HEK293 (cell line): Measurements from ENCODE around the gene PNLDC1.

Source experiments
- CTCF ChIA-PET: fragments of 350-600 bp; formaldehyde crosslinking; extraction: SDS; loops from one replicate; lab custom pipeline; 2021; ENCODE audit warnings: antibody characterized with exemption; lab: Yijun Ruan, JAX
- POLR2A ChIA-PET: fragments of 300-600 bp; formaldehyde crosslinking; extraction: SDS; loops from one replicate; lab custom pipeline; 2020; ENCODE audit warnings: antibody characterized with exemption, inconsistent platforms; lab: Yijun Ruan, JAX
- H3K27ac ChIP-seq: fragments of 200-500 bp; sonication (Bioruptor generic); 2 replicates; pipeline ENCODE4 v1.5.1; 2014; ENCODE audit warnings: low read depth, low read length, control low read depth, inconsistent platforms; ENCODE audit errors: extremely low read depth
- H3K36me3 ChIP-seq, 2 experiments: fragments of 200-500 bp in 1 of 2; sonication (Bioruptor generic) in 1 of 2; 1 replicate in 1 of 2; 2 replicates in 1 of 2; pipeline ENCODE4 v1.5.1; 2014 to 2017; ENCODE audit warnings: inconsistent platforms in 2 of 2, low read length in 2 of 2; ENCODE audit not compliant: control insufficient read depth in 2 of 2, insufficient read depth in 1 of 2
- H3K4me1 ChIP-seq: fragments of 200-500 bp; sonication (Bioruptor generic); 2 replicates; pipeline ENCODE4 v1.5.1; 2014; ENCODE audit warnings: mild to moderate bottlenecking, low read length, inconsistent platforms; ENCODE audit not compliant: control insufficient read depth, insufficient read depth
- H3K4me3 ChIP-seq: 2 replicates; pipeline ENCODE4 v1.5.1; 2011; ENCODE audit warnings: low read depth, mild to moderate bottlenecking, control low read depth, low read length, moderate library complexity
- H3K9me3 ChIP-seq: fragments of 200-500 bp; sonication (Bioruptor generic); 2 replicates; pipeline ENCODE4 v1.5.1; 2014; ENCODE audit warnings: low read depth, low read length, inconsistent platforms; ENCODE audit not compliant: control insufficient read depth, insufficient read depth
- BCL11B ChIP-seq: fragments of 450-650 bp; formaldehyde crosslinking; IDR thresholded peaks from 2 replicates; pipeline ENCODE4 v1.5.1; 2016; ENCODE audit warnings: low read depth, missing biosample characterization, missing genetic modification characterization
- ELK4 ChIP-seq: IDR thresholded peaks from 2 replicates; pipeline ENCODE4 v1.6.1; 2011; ENCODE audit warnings: mild to moderate bottlenecking, low read depth, low read length, borderline replicate concordance
- GLI2 ChIP-seq: fragments of 450-650 bp; formaldehyde crosslinking; IDR thresholded peaks from 2 replicates; pipeline ENCODE4; 2017; ENCODE audit warnings: missing biosample characterization, missing genetic modification characterization, low read depth, borderline replicate concordance
- GLIS2 ChIP-seq: fragments of 450-650 bp; formaldehyde crosslinking; IDR thresholded peaks from 2 replicates; pipeline ENCODE4 v1.5.1; 2016; ENCODE audit warnings: missing biosample characterization, missing genetic modification characterization
- KLF10 ChIP-seq: fragments of 450-650 bp; IDR thresholded peaks from 2 replicates; pipeline ENCODE4 v1.5.1; 2018; ENCODE audit warnings: missing biosample characterization, mild to moderate bottlenecking, missing genetic modification characterization
- KLF16 ChIP-seq: fragments of 450-650 bp; formaldehyde crosslinking; IDR thresholded peaks from 2 replicates; pipeline ENCODE4 v1.5.1; 2017; ENCODE audit warnings: missing biosample characterization, missing genetic modification characterization
- PRDM1 ChIP-seq: fragments of 450-650 bp; formaldehyde crosslinking; IDR thresholded peaks from 2 replicates; pipeline ENCODE4; 2016; ENCODE audit warnings: missing biosample characterization, missing genetic modification characterization
- ZBTB10 ChIP-seq: fragments of 450-650 bp; formaldehyde crosslinking; IDR thresholded peaks from 2 replicates; pipeline ENCODE4 v1.5.1; 2016; ENCODE audit warnings: missing biosample characterization, missing genetic modification characterization
- ZFHX2 ChIP-seq: fragments of 450-650 bp; formaldehyde crosslinking; conservative IDR thresholded peaks from 2 replicates; pipeline ENCODE4 v1.5.1; 2016; ENCODE audit warnings: missing biosample characterization, missing genetic modification characterization
- ZFP37 ChIP-seq: fragments of 450-650 bp; formaldehyde crosslinking; IDR thresholded peaks from 2 replicates; pipeline ENCODE4 v1.5.1; 2016; ENCODE audit warnings: missing biosample characterization, missing genetic modification characterization
- ZNF155 ChIP-seq: fragments of 450-650 bp; formaldehyde crosslinking; IDR thresholded peaks from 2 replicates; pipeline ENCODE4 v1.5.1; 2016; ENCODE audit warnings: missing biosample characterization, missing genetic modification characterization
- ZNF174 ChIP-seq: fragments of 450-650 bp; formaldehyde crosslinking; IDR thresholded peaks from 2 replicates; pipeline ENCODE4 v1.5.0; 2017; ENCODE audit warnings: missing biosample characterization, mild to moderate bottlenecking, missing genetic modification characterization
- ZNF175 ChIP-seq: fragments of 450-650 bp; formaldehyde crosslinking; IDR thresholded peaks from 2 replicates; pipeline ENCODE4 v1.5.1; 2016; ENCODE audit warnings: missing biosample characterization, missing genetic modification characterization
- ZNF202 ChIP-seq: fragments of 450-650 bp; formaldehyde crosslinking; IDR thresholded peaks from 2 replicates; pipeline ENCODE4 v1.5.1; 2016; ENCODE audit warnings: missing biosample characterization, missing genetic modification characterization, borderline replicate concordance
- ZNF23 ChIP-seq: fragments of 450-650 bp; formaldehyde crosslinking; IDR thresholded peaks from 2 replicates; pipeline ENCODE4 v1.5.1; 2016; ENCODE audit warnings: missing biosample characterization, missing genetic modification characterization, borderline replicate concordance
- ZNF341 ChIP-seq: fragments of 450-650 bp; formaldehyde crosslinking; IDR thresholded peaks from 2 replicates; pipeline ENCODE4; 2016; ENCODE audit warnings: low read depth, missing biosample characterization, missing genetic modification characterization
- ZNF548 ChIP-seq: fragments of 450-650 bp; formaldehyde crosslinking; IDR thresholded peaks from 2 replicates; pipeline ENCODE4 v1.5.1; 2016; ENCODE audit warnings: missing biosample characterization, missing genetic modification characterization
- ZNF580 ChIP-seq: fragments of 450-650 bp; formaldehyde crosslinking; IDR thresholded peaks from 2 replicates; pipeline ENCODE4 v1.5.1; 2016; ENCODE audit warnings: missing biosample characterization, missing genetic modification characterization
- ZNF596 ChIP-seq: fragments of 450-650 bp; IDR thresholded peaks from 2 replicates; pipeline ENCODE4 v1.5.0; 2018; ENCODE audit warnings: missing biosample characterization, mild to moderate bottlenecking, missing genetic modification characterization, moderate library complexity
- ZNF664 ChIP-seq: fragments of 450-650 bp; formaldehyde crosslinking; IDR thresholded peaks from 2 replicates; pipeline ENCODE4 v1.5.1; 2016; ENCODE audit warnings: missing biosample characterization, missing genetic modification characterization
- ZNF704 ChIP-seq: fragments of 450-650 bp; formaldehyde crosslinking; IDR thresholded peaks from 2 replicates; pipeline ENCODE4 v1.5.1; 2016; ENCODE audit warnings: missing biosample characterization, missing genetic modification characterization
- ZNF707 ChIP-seq: fragments of 450-650 bp; formaldehyde crosslinking; IDR thresholded peaks from 2 replicates; pipeline ENCODE4 v1.5.1; 2016; ENCODE audit warnings: missing biosample characterization, missing genetic modification characterization

PNLDC1 gene

GRCh38 chr6:159804504-159804903 lies 4.4 kb downstream of the PNLDC1 start (continued):
- TF ChIP-seq ZBTB10 (tag by site-specific recombination) (no peak), ELK4 (no peak), GLI2 (no peak), ZFP37 (tag by site-specific recombination) (no peak), ZNF548 (tag by site-specific recombination) (no peak), ZNF174 (no peak)
- TF ChIP-seq, all 188 proteins: peak for 0

GRCh38 chr6:159805440-159806020 lies 5.5 kb downstream of the PNLDC1 start:
- POLR2A ChIA-PET: interaction anchor here (5.7 kb wide), 1 partner anchor 15 kb away, joined by 47 read pairs; the partner anchor contains the start of genes MRPL18 and TCP1
- H3K36me3 ChIP-seq: no peaks in the 10 kb centered on the region
- no peak for TF ChIP-seq GLIS2
- no peak for TF ChIP-seq ZNF341 (tag by site-specific recombination)
- TF ChIP-seq ZNF596: no peak
- no peak for TF ChIP-seq ZNF202 (tag by site-specific recombination)
- no peak for TF ChIP-seq ZNF664 (tag by site-specific recombination)
- TF ChIP-seq ZNF23 (tag by site-specific recombination): no peak
- TF ChIP-seq ZNF175: no peak
- no peak for TF ChIP-seq PRDM1 (tag by site-specific recombination)
- TF ChIP-seq, all 188 proteins: peak for 0
- CTCF ChIA-PET: interaction anchor here (0.6 to 1.2 kb wide), 2 partner anchors 35 to 47 kb away, joined by 3 read pairs; no protein-coding TSS in a partner anchor
- no peak overlapping the region for H3K4me3 ChIP-seq
- no peaks in the 10 kb centered on the region for H3K9me3 ChIP-seq
- H3K4me1 ChIP-seq: peaks cover 4% of the 10 kb centered on the region
- no peak overlapping the region for H3K27ac ChIP-seq

GRCh38 chr6:159806021-159806458 lies 6.0 kb downstream of the PNLDC1 start:
- ChIA-PET POLR2A (interaction anchor here (1.2 to 5.7 kb wide), 2 partner anchors 15 to 22 kb away, joined by 3 to 47 read pairs; partner anchors contain the start of genes MRPL18 and TCP1), CTCF (interaction anchor here (0.9 to 1.2 kb wide), 2 partner anchors 35 to 47 kb away, joined by 3 read pairs; no protein-coding TSS in a partner anchor)

More at GRCh38 chr6:159806021-159806458, 6.0 kb downstream of the PNLDC1 start:
- peaks cover 4% of the 10 kb centered on the region for H3K4me1 ChIP-seq
- TF ChIP-seq ZNF155 (tag by site-specific recombination) (no peak), ZNF707 (tag by site-specific recombination) (no peak), BCL11B (tag by site-specific recombination) (no peak), KLF10 (tag by site-specific recombination) (no peak), ZFHX2 (tag by site-specific recombination) (no peak), KLF16 (no peak), ZNF580 (tag by site-specific recombination) (no peak), ZNF704 (tag by site-specific recombination) (no peak)
- TF ChIP-seq, all 188 proteins: peak for 0
- no peaks in the 10 kb centered on the region for H3K9me3 ChIP-seq
- no peaks in the 10 kb centered on the region for H3K36me3 ChIP-seq
- no peak overlapping the region for H3K27ac ChIP-seq
- no peak overlapping the region for H3K4me3 ChIP-seq
